ENCODE measurements around the gene ZNF524.

- TF ChIP-seq SIN3A (IDR thresholded peaks at IDR 0.05; ENCODE audit: borderline replicate concordance, insufficient read depth, low read length) (no peak), TAF1 (IDR thresholded peaks at IDR 0.05; ENCODE audit: borderline replicate concordance, insufficient read depth, low read length) (no peak), POLR2AphosphoS5 (IDR thresholded peaks at IDR 0.05; ENCODE audit: low read depth, low read length) (no peak)
Observed at GRCh38 chr19:55641426-55642152, 41.5 kb downstream of the ZNF524 start.
